Sigmoid colon (tissue), 4 donors: ENCODE measurements around the gene SCO2.

Experiments used
- CTCF ChIP-seq, 4 experiments: fragments of 450-650 bp in 3 of 4; fragments of 200-600 bp in 1 of 4; IDR thresholded peaks; one replicate each; pipeline ENCODE4 v1.5.1; 2016 to 2019; ENCODE audit warnings: antibody characterized with exemption in 4 of 4, mild to moderate bottlenecking in 3 of 4, moderate library complexity in 2 of 4
- EP300 ChIP-seq, 4 donors: sonication (generic); formaldehyde crosslinking; IDR thresholded peaks; one replicate each; pipeline ENCODE4 v1.6.1; 2017; ENCODE audit warnings: antibody characterized with exemption in 4 of 4
- POLR2A ChIP-seq, 2 donors: fragments of 450-650 bp; IDR thresholded peaks; one replicate each; pipeline ENCODE4 v1.6.1; 2016; ENCODE audit warnings: antibody characterized with exemption in 2 of 2, mild to moderate bottlenecking in 2 of 2, moderate library complexity in 2 of 2
- POLR2AphosphoS5 ChIP-seq, 4 donors: sonication (generic); formaldehyde crosslinking; IDR thresholded peaks; one replicate each; pipeline ENCODE4 v1.6.1; 2017; ENCODE audit warnings: antibody characterized with exemption in 4 of 4

GRCh38 chr22:50527921-50528681 is 2.7 kb upstream of the SCO2 start:
- TF ChIP-seq CTCF (IDR thresholded peaks at IDR 0.05), result no peak
- no peak for TF ChIP-seq POLR2A (IDR thresholded peaks at IDR 0.05)
- no peak for TF ChIP-seq POLR2AphosphoS5 (IDR thresholded peaks at IDR 0.05)
- TF ChIP-seq EP300 (IDR thresholded peaks at IDR 0.05), result no peak
